H9 (cell line): ENCODE results near the gene WASF3. TPM values are rescaled to one million over a fixed set of nuclear protein-coding genes. Genes with fewer than 3 reads are reported as not detected.

Source experiments
- DNase-seq: peaks from one replicate; pipeline ENCODE4 v3.0.0-alpha.2; 2017
- H2AFZ ChIP-seq: one replicate; pipeline ENCODE4 v1.6.1; 2013; ENCODE audit warnings: mild to moderate bottlenecking, low read length, control low read depth, moderate library complexity
- H2AK5ac ChIP-seq: 2 replicates; pipeline ENCODE4 v1.6.1; 2013; ENCODE audit warnings: low read length, control low read depth, mixed read lengths; ENCODE audit not compliant: insufficient read length
- H2BK120ac ChIP-seq: one replicate; pipeline ENCODE4 v1.6.1; 2013; ENCODE audit warnings: low read depth, mild to moderate bottlenecking, low read length, control low read depth, inconsistent platforms; ENCODE audit not compliant: poor library complexity, severe bottlenecking
- H2BK12ac ChIP-seq: 2 replicates; pipeline ENCODE4 v1.6.1; 2013; ENCODE audit warnings: low read length, control low read depth, mixed read lengths, low read depth; ENCODE audit not compliant: insufficient read length
- H2BK15ac ChIP-seq: 2 replicates; pipeline ENCODE4 v1.6.1; 2013; ENCODE audit warnings: low read depth, low read length, control low read depth
- H2BK20ac ChIP-seq: one replicate; pipeline ENCODE4 v1.6.1; 2013; ENCODE audit warnings: low read depth, mild to moderate bottlenecking, low read length, control low read depth, inconsistent platforms; ENCODE audit not compliant: poor library complexity, severe bottlenecking
- H2BK5ac ChIP-seq: 2 replicates; pipeline ENCODE4 v1.6.1; 2013; ENCODE audit warnings: low read length, control low read depth, mixed read lengths; ENCODE audit not compliant: insufficient read length
- H3K14ac ChIP-seq: 2 replicates; pipeline ENCODE4 v1.6.1; 2013; ENCODE audit warnings: low read length, control low read depth; ENCODE audit not compliant: insufficient read depth
- H3K18ac ChIP-seq: 2 replicates; pipeline ENCODE4 v1.6.1; 2013; ENCODE audit warnings: low read depth, mild to moderate bottlenecking, mixed read lengths, low read length, control low read depth; ENCODE audit not compliant: insufficient read length
- H3K23ac ChIP-seq: 2 replicates; pipeline ENCODE4 v1.6.1; 2013; ENCODE audit warnings: low read length, control low read depth, mixed read lengths, low read depth; ENCODE audit not compliant: insufficient read length
- H3K23me2 ChIP-seq: 2 replicates; pipeline ENCODE4 v1.6.1; 2013; ENCODE audit warnings: low read depth, mild to moderate bottlenecking, mixed read lengths, low read length, control low read depth; ENCODE audit not compliant: insufficient read length, poor library complexity, severe bottlenecking
- H3K27ac ChIP-seq: 2 replicates; pipeline ENCODE4 v1.5.1; 2013; ENCODE audit warnings: low read length, control low read depth, mixed read lengths, low read depth; ENCODE audit not compliant: insufficient read length
- H3K27me3 ChIP-seq: 2 replicates; pipeline ENCODE4 v1.6.1; 2013; ENCODE audit warnings: low read length, control low read depth, inconsistent platforms; ENCODE audit not compliant: insufficient read depth
- H3K4ac ChIP-seq: 2 replicates; pipeline ENCODE4 v1.6.1; 2013; ENCODE audit warnings: low read depth, mild to moderate bottlenecking, control low read depth, inconsistent platforms, low read length, moderate library complexity
- H3K4me1 ChIP-seq: 2 replicates; pipeline ENCODE4 v1.6.1; 2013; ENCODE audit warnings: low read length, control low read depth, inconsistent platforms; ENCODE audit not compliant: insufficient read depth
- H3K4me2 ChIP-seq: 2 replicates; pipeline ENCODE4 v1.6.1; 2013; ENCODE audit warnings: low read length, control low read depth, mixed read lengths; ENCODE audit not compliant: insufficient read length, insufficient read depth
- H3K56ac ChIP-seq: 2 replicates; pipeline ENCODE4 v1.6.1; 2013; ENCODE audit warnings: low read depth, mild to moderate bottlenecking, mixed read lengths, low read length, control low read depth; ENCODE audit not compliant: insufficient read length
- H3K79me1 ChIP-seq: 2 replicates; pipeline ENCODE4 v1.6.1; 2013; ENCODE audit warnings: low read depth, mild to moderate bottlenecking, moderate library complexity, low read length, control low read depth, inconsistent platforms; ENCODE audit not compliant: insufficient read depth, poor library complexity, severe bottlenecking
- H3K79me2 ChIP-seq: 2 replicates; pipeline ENCODE4 v1.6.1; 2013; ENCODE audit warnings: low read length, control low read depth, inconsistent platforms; ENCODE audit not compliant: insufficient read depth
- H3K9ac ChIP-seq: 2 replicates; pipeline ENCODE4 v1.6.1; 2013; ENCODE audit warnings: low read length, control low read depth, mixed read lengths; ENCODE audit not compliant: insufficient read length; ENCODE audit errors: extremely low read depth
- H3K9me3 ChIP-seq: one replicate; pipeline ENCODE4 v1.6.1; 2013; ENCODE audit warnings: low read depth, low read length, inconsistent platforms; ENCODE audit not compliant: control insufficient read depth
- H3T11ph ChIP-seq: one replicate; pipeline ENCODE4 v1.6.1; 2013; ENCODE audit warnings: mild to moderate bottlenecking, low read length, control low read depth, inconsistent platforms
- H4K20me1 ChIP-seq: one replicate; pipeline ENCODE4 v1.6.1; 2013; ENCODE audit not compliant: control insufficient read depth, insufficient read length, insufficient read depth
- H4K5ac ChIP-seq: 2 replicates; pipeline ENCODE4 v1.6.1; 2013; ENCODE audit warnings: low read depth, mild to moderate bottlenecking, mixed read lengths, low read length, control low read depth; ENCODE audit not compliant: insufficient read length
- H4K8ac ChIP-seq: replicated peaks from 2 replicates; pipeline ENCODE4 v1.6.1; 2013; ENCODE audit warnings: low read length, control low read depth, mixed read lengths, low read depth; ENCODE audit not compliant: insufficient read length
- H4K91ac ChIP-seq: 2 replicates; pipeline ENCODE4 v1.6.1; 2013; ENCODE audit warnings: low read depth, mild to moderate bottlenecking, moderate library complexity, mixed read lengths, low read length, control low read depth; ENCODE audit not compliant: insufficient read length
- H3K27ac Mint-ChIP-seq, 3 experiments: 2 replicates in 2 of 3; 3 replicates in 1 of 3; pipeline ENCODE4 v1.8.0; 2020 to 2021; ENCODE audit warnings: mixed read lengths in 3 of 3, mild to moderate bottlenecking in 1 of 3, moderate library complexity in 1 of 3
- H3K27me3 Mint-ChIP-seq: 2 replicates; pipeline ENCODE4 v1.8.0; 2021; ENCODE audit warnings: low read depth, mild to moderate bottlenecking, moderate library complexity, mixed read lengths
- H3K36me3 Mint-ChIP-seq, 3 experiments: 2 replicates in 2 of 3; 3 replicates in 1 of 3; pipeline ENCODE4 v1.8.0; 2020 to 2021; ENCODE audit warnings: low read depth in 3 of 3, mixed read lengths in 3 of 3; ENCODE audit not compliant: insufficient read depth in 1 of 3
- H3K4me1 Mint-ChIP-seq, 2 experiments: 2 replicates each; pipeline ENCODE4 v1.8.0; 2020; ENCODE audit warnings: mixed read lengths in 2 of 2
- H3K4me3 Mint-ChIP-seq, 2 experiments: 2 replicates in 1 of 2; 3 replicates in 1 of 2; pipeline ENCODE4 v1.8.0; 2020 to 2021; ENCODE audit warnings: mild to moderate bottlenecking in 2 of 2, mixed read lengths in 2 of 2, moderate library complexity in 1 of 2
- H3K9me3 Mint-ChIP-seq, 2 experiments: 2 replicates in 1 of 2; 3 replicates in 1 of 2; pipeline ENCODE4 v1.8.0; 2020; ENCODE audit warnings: mild to moderate bottlenecking in 2 of 2, mixed read lengths in 2 of 2, moderate library complexity in 1 of 2
- WGBS: extraction: QIAGEN DNeasy Blood & Tissue Kit; methylation state at CpG from one replicate; pipeline ENCODE4 v1.1.7; 2013; ENCODE audit warnings: missing lambda C conversion rate, low lambda C conversion rate, mixed read lengths; ENCODE audit not compliant: insufficient read length; ENCODE audit errors: extremely low coverage; 5-methylcytosine and 5-hydroxymethylcytosine counted together
- total RNA-seq: library from RNA; stranded (reverse); gene quantifications from 2 replicates; pipeline ENCODE4 v1.2.1, GENCODE V29; 2021
- TF ChIP-seq, protein P1 (sequence below): fragments of 200-600 bp; sonication (generic); conservative IDR thresholded peaks from 3 replicates; pipeline ENCODE4 v1.8.0; 2021; ENCODE audit warnings: antibody characterized with exemption, mild to moderate bottlenecking

Gene WASF3
- total RNA-seq, 1 experiment from 2014 or later, result 22.2 TPM

DNA sequence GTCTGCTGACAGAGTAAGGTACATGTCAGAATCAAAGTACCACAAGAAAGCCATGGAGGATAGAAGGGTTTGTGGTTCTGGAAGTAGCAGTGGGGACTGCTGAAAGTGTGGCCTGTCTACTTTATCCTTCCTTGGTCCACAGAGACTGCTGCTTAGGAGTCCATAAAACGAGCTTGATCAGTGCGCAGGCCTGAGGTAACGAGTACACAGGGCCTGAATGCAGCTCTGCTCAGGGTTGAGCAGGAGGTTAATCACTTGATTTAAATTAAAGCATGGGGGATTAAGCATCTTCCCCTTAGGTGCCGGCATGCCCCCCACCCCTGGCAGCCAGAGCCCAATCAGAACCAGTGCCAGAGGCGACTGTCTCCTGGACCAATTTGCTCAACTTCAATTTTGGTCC lies 34.9 kb upstream of the WASF3 start:
- Histone ChIP-seq H3T11ph (no peak overlapping the region), H2BK20ac (no peak overlapping the region), H3K4me1 (peaks cover 4% of the 10 kb centered on the region; the same call in 1 of the 2 replicates), H3K23ac (no peak overlapping the region), H4K20me1 (no peaks in the 10 kb centered on the region), H3K79me2 (no peaks in the 10 kb centered on the region; the same call in 1 of the 2 replicates), H4K8ac (no peak overlapping the region), H3K23me2 (no peaks in the 10 kb centered on the region), H2AK5ac (no peak overlapping the region), H3K56ac (no peak overlapping the region), H3K14ac (no peak overlapping the region), H3K79me1 (no peaks in the 10 kb centered on the region), H3K4me2 (no peak overlapping the region), H2BK120ac (no peak overlapping the region), H3K9me3 (no peaks in the 10 kb centered on the region), H3K27me3 (no peaks in the 10 kb centered on the region), H3K27ac (no peak overlapping the region), H2BK12ac (no peak overlapping the region), H4K91ac (no peak overlapping the region), H3K9ac (no peak overlapping the region), H4K5ac (no peak overlapping the region), H2AFZ (no peak overlapping the region), H3K18ac (no peak overlapping the region), H3K4ac (no peak overlapping the region), H2BK15ac (no peak overlapping the region), H2BK5ac (no peak overlapping the region)
- Mint-ChIP-seq H3K27ac (no peak overlapping the region), H3K4me3 (no peak overlapping the region), H3K27me3 (no peaks in the 10 kb centered on the region; the same call in 1 of the 2 replicates), H3K4me1 (peaks cover 20 to 28% of the 10 kb centered on the region in 2 experiments), H3K36me3 (no peaks in the 10 kb centered on the region), H3K9me3 (no peaks in the 10 kb centered on the region; a peak in 1 of 5 replicates)
- WGBS, result no CpG with 5 or more reads among the region's 5 CpGs
- TF ChIP-seq, protein P1, sequence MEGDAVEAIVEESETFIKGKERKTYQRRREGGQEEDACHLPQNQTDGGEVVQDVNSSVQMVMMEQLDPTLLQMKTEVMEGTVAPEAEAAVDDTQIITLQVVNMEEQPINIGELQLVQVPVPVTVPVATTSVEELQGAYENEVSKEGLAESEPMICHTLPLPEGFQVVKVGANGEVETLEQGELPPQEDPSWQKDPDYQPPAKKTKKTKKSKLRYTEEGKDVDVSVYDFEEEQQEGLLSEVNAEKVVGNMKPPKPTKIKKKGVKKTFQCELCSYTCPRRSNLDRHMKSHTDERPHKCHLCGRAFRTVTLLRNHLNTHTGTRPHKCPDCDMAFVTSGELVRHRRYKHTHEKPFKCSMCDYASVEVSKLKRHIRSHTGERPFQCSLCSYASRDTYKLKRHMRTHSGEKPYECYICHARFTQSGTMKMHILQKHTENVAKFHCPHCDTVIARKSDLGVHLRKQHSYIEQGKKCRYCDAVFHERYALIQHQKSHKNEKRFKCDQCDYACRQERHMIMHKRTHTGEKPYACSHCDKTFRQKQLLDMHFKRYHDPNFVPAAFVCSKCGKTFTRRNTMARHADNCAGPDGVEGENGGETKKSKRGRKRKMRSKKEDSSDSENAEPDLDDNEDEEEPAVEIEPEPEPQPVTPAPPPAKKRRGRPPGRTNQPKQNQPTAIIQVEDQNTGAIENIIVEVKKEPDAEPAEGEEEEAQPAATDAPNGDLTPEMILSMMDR, result no peak
- no peak for DNase-seq
